DMS79 treated with DMSO at 0.1 percent for 48 hours (cell line): ENCODE results near the gene PKD1L1.
"Not testable (repeated sequence)": the region's sequence is repeated elsewhere in the genome, so short reads cannot be mapped to it uniquely, and the experiment has no call there.

ENCODE experiments used
- DNase-seq: peaks from one replicate; lab custom pipeline; 2025; lab: John Stamatoyannopoulos, UW

The PKD1L1 gene

GRCh38 chr7:47937711-47938573 is 10.3 kb downstream of the PKD1L1 start:
- no peak for DNase-seq

GRCh38 chr7:47937065-47937687 is 11.1 kb downstream of the PKD1L1 start:
- DNase-seq: peak; percentile 82

GRCh38 chr7:47936323-47936722 is 11.9 kb downstream of the PKD1L1 start:
- DNase-seq: no peak

GRCh38 chr7:47935336-47935735 is 12.9 kb downstream of the PKD1L1 start:
- DNase-seq: no peak

GRCh38 chr7:47934831-47935230 is 13.4 kb downstream of the PKD1L1 start:
- no peak for DNase-seq

- DNase-seq: no peak
Observed at GRCh38 chr7:47933215-47933614, 15.1 kb downstream of the PKD1L1 start.

- DNase-seq: no peak
Observed at GRCh38 chr7:47932466-47933037, 15.7 kb downstream of the PKD1L1 start.

GRCh38 chr7:47932016-47932415 is 16.2 kb downstream of the PKD1L1 start:
- no peak for DNase-seq

- DNase-seq: no peak
Observed at GRCh38 chr7:47931005-47932004, 17.0 kb downstream of the PKD1L1 start.

GRCh38 chr7:47924266-47924665 is 24.0 kb downstream of the PKD1L1 start:
- DNase-seq: no peak

GRCh38 chr7:47923081-47923875 is 25.0 kb downstream of the PKD1L1 start:
- not testable (repeated sequence) for DNase-seq

GRCh38 chr7:47916514-47916913 is 31.8 kb downstream of the PKD1L1 start:
- DNase-seq: not testable (repeated sequence)

- DNase-seq: no peak
Observed at GRCh38 chr7:47915616-47915976, 32.7 kb downstream of the PKD1L1 start.

GRCh38 chr7:47914717-47915615 is 33.3 kb downstream of the PKD1L1 start:
- no peak for DNase-seq

- no peak for DNase-seq
Observed at GRCh38 chr7:47912332-47912731, 35.9 kb downstream of the PKD1L1 start.

- DNase-seq: no peak
Observed at GRCh38 chr7:47908720-47909119, 39.5 kb downstream of the PKD1L1 start.

GRCh38 chr7:47907981-47908616 is 40.2 kb downstream of the PKD1L1 start:
- DNase-seq: no peak

GRCh38 chr7:47906883-47907282 is 41.4 kb downstream of the PKD1L1 start:
- DNase-seq: no peak

- DNase-seq: no peak
Observed at GRCh38 chr7:47905076-47905920, 43.0 kb downstream of the PKD1L1 start.
